Measurements from ENCODE around the gene GPHB5.

The GPHB5 gene

GRCh38 chr14:63343878-63344277 is 25.1 kb upstream of the GPHB5 start:
- no peak for TF ChIP-seq CTCF (IDR thresholded peaks at IDR 0.05; ENCODE audit: low read depth, low read length)
- no peak for DNase-seq (ENCODE audit: extremely low read depth, low read depth)

GRCh38 chr14:63342371-63342770 is 23.6 kb upstream of the GPHB5 start:
- no peak for TF ChIP-seq CTCF (IDR thresholded peaks at IDR 0.05; ENCODE audit: low read depth, low read length)
- DNase-seq (ENCODE audit: extremely low read depth, low read depth) = no peak

- TF ChIP-seq CTCF (IDR thresholded peaks at IDR 0.05; ENCODE audit: low read depth, low read length) = no peak
- no peak for DNase-seq (ENCODE audit: extremely low read depth, low read depth)
Measured at GRCh38 chr14:63328787-63329737, 10.3 kb upstream of the GPHB5 start.

- no peak for DNase-seq (ENCODE audit: extremely low read depth, low read depth)
Measured at GRCh38 chr14:63326840-63327239, 8.1 kb upstream of the GPHB5 start.

GRCh38 chr14:63322897-63323573 is 4.3 kb upstream of the GPHB5 start:
- TF ChIP-seq CTCF (IDR thresholded peaks at IDR 0.05; ENCODE audit: low read depth, low read length) = no peak
- no peak for DNase-seq (ENCODE audit: extremely low read depth, low read depth)

More at GRCh38 chr14:63326840-63327239, 8.1 kb upstream of the GPHB5 start:
- TF ChIP-seq CTCF (IDR thresholded peaks at IDR 0.05; ENCODE audit: low read depth, low read length) = no peak

GRCh38 chr14:63322472-63322871 is 3.7 kb upstream of the GPHB5 start:
- DNase-seq (ENCODE audit: extremely low read depth, low read depth) = no peak

More at GRCh38 chr14:63322472-63322871, 3.7 kb upstream of the GPHB5 start:
- TF ChIP-seq CTCF (IDR thresholded peaks at IDR 0.05; ENCODE audit: low read depth, low read length) = no peak

Measured in AG09319 (cell line).